ENCODE data around the gene SH3BP4. TPM values are rescaled to one million over a fixed set of nuclear protein-coding genes. Genes with fewer than 3 reads are reported as not detected.

Gene SH3BP4
- total RNA-seq, 1 donor: 49.7 TPM

DNA sequence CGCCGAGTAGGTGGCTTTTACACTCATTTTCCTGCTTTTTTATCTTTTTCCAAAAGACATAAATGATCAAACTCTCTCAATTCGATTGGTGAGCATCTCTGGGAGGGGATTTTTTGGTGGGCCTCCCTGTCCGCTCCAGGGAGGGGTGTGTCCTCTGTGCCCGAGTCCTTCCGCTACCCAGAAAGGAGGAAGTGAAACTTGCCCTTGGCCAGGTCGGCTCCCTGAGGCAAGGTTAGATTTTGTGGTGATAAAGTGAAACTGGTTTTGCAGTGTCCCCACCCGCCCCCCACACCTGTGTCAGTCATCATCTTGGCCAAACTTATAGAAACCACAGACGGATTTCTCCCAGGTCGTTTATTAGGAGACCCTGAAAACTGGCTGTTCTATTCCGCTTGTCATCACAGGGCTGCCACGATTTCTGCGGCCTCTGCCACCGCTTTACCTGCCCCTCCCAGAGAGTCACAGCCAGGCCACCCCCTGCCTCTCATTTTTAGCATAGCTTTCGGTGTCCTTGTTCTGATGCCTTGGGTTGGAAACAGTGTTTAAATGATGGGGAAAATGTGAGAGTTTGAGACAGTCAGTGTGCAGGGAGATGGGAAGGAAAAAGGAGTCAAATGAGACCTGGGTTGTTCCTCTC lies 93.6 kb downstream of the SH3BP4 start:
- no peak for TF ChIP-seq CTCF (IDR thresholded peaks at IDR 0.05; ENCODE audit: insufficient read depth, low read length)
- H3K4me3 ChIP-seq (ENCODE audit: low read depth, low read length): no peak overlapping the region
- DNase-seq (ENCODE audit: low read depth): no peak

DNA sequence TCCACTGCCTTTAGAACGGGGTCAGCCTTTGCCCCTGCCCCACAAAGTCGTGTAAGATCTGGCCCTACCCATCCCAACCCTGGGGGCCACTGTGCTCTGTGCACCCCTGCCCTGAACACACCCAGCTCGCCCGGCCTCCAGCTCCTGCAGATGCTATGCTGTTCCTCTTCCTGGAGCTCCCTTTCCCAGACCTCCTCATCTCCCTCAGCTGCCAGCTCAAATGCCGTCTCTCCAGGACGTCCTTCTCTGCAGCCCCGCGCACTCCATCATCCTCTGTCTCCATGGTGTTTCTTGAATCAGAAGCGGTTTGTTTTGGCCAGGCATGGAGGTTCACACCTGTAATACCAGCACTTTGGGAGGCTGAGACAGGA lies 94.1 kb downstream of the SH3BP4 start:
- no peak for TF ChIP-seq CTCF (IDR thresholded peaks at IDR 0.05; ENCODE audit: insufficient read depth, low read length)
- DNase-seq (ENCODE audit: low read depth): no peak
- no peak overlapping the region for H3K4me3 ChIP-seq (ENCODE audit: low read depth, low read length)

GRCh38 chr2:235046589-235046988 lies 94.8 kb downstream of the SH3BP4 start:
- no peak for DNase-seq (ENCODE audit: low read depth)
- no peak overlapping the region for H3K4me3 ChIP-seq (ENCODE audit: low read depth, low read length)
- no peak for TF ChIP-seq CTCF (IDR thresholded peaks at IDR 0.05; ENCODE audit: insufficient read depth, low read length)

DNA sequence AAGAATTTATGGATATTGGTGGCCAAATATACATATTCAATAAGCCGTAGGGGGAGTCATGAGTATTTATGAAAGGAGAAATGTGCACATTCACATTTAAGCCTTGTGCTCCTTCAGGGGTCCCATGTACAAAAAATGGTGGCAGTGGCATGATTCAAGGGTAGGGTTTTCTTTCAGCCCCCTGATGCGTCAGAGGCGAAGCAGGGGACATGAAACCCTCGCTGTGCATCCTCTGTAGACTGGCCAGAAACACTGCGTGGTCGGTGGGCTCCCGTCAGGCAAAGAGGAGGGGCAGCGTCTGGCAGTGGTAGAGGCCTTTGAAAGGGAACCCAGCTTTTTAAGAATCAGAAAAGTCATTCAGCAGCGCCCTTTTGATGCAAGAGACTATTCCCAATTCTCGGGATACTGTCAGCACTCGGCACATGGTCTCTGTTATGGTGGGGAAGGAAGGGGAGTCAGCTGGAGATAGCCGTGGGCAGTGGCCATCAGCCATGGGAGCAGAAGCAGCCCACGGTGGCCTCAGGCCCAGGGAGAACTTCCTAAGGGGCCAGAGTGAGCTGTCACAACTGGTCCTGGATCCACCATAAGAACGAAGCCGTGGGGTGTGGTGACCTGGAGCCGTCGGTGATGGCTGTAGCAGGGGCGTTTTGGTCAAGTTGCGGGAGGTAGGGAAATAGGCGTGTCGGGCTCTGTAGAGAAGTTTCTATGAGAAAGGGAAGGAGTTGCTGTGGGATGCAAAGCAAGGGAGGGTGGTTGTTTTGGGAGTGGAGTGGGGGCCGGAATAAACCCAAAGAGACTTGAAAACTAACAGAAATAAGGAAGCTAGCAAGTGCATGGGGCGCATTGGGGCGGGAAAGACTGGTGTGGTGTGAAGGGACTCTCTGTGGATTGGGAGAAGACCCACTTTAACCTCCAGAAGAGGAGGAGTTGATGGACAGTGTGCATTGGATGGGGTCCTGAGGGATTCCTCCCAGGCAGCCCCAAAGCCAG lies 95.6 kb downstream of the SH3BP4 start:
- no peak overlapping the region for H3K4me3 ChIP-seq (ENCODE audit: low read depth, low read length)
- DNase-seq (ENCODE audit: low read depth): no peak
- no peak for TF ChIP-seq CTCF (IDR thresholded peaks at IDR 0.05; ENCODE audit: insufficient read depth, low read length)

DNA sequence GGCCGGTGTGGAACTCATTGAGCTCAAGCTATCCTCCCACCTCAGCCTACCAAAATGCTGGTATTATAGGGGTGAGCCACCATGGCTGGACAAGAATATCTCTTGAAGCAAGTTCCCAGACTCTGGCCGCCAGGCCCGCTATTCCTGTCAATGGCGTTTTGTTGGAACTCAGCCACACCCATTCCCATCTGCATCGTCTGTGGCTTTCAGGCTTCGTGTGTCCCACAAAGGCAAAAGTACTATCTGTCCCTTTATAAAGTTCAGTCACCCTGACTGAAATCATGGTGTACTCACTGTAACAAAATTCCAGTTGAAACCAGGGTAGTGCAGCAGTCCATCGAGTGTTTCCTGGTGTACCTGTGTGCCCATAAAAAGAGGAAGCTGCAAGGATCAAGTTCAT lies 96.7 kb downstream of the SH3BP4 start:
- H3K4me3 ChIP-seq (ENCODE audit: low read depth, low read length): no peak overlapping the region
- TF ChIP-seq CTCF (IDR thresholded peaks at IDR 0.05; ENCODE audit: insufficient read depth, low read length): no peak
- no peak for DNase-seq (ENCODE audit: low read depth)

DNA sequence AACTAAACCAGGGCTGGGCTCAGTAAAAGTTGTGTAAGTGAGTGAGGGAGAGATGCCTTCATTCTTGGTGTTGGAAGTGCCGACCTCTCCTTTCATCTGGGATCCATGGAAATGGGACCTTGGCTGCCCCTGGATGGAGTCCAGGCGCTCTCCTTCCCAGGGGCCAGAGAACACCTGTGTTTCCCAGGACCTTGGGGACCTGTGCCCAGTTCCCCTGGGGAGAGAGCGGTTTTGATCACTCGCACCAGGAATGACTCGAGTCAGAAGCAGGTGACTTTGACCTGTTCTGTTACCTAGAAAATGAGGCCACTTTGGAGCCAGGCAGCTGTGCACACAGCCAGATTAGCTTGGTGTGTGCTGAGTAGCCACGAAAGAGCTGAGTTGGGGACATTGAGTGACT lies 97.3 kb downstream of the SH3BP4 start:
- TF ChIP-seq CTCF (IDR thresholded peaks at IDR 0.05; ENCODE audit: insufficient read depth, low read length): no peak
- H3K4me3 ChIP-seq (ENCODE audit: low read depth, low read length): no peak overlapping the region
- no peak for DNase-seq (ENCODE audit: low read depth)

Measured in fibroblast of the aortic adventitia (primary cell).